OCI-LY3 (cell line): ENCODE results near the gene HBE1.

Experiments used
- H2AFZ ChIP-seq: fragments of 200-600, 300-600 bp; shearing (Covaris generic); 2 replicates; pipeline ENCODE4 v1.6.0; 2014; ENCODE audit warnings: antibody characterized with exemption, low read depth, low read length
- H3K27ac ChIP-seq: fragments of 200-600, 300-600 bp; sonication (generic); 2 replicates; pipeline ENCODE4 v1.5.1; 2014; ENCODE audit warnings: mild to moderate bottlenecking, low read length, moderate library complexity, mixed read lengths
- H3K27me3 ChIP-seq: fragments of 200-600, 300-600 bp; sonication (generic); 2 replicates; pipeline ENCODE4 v1.6.1; 2014; ENCODE audit warnings: low read depth, low read length, mixed read lengths
- H3K36me3 ChIP-seq: fragments of 200-600, 300-600 bp; sonication (generic); replicated peaks from 2 replicates; pipeline ENCODE3; 2014; ENCODE audit warnings: low read depth, low read length, mixed read lengths
- H3K4me1 ChIP-seq: fragments of 300-600, 200-600 bp; sonication (generic); 2 replicates; pipeline ENCODE4 v1.6.1; 2014; ENCODE audit warnings: low read length, mixed read lengths
- H3K4me2 ChIP-seq: fragments of 200-600, 300-600 bp; sonication (generic); 2 replicates; pipeline ENCODE4 v1.6.1; 2014; ENCODE audit warnings: low read length, mixed read lengths
- H3K4me3 ChIP-seq: fragments of 300-600, 200-600 bp; sonication (generic); 2 replicates; pipeline ENCODE4 v1.5.1; 2014; ENCODE audit warnings: antibody characterized with exemption, mild to moderate bottlenecking, low read length, moderate library complexity
- H3K79me2 ChIP-seq: fragments of 300-600, 200-600 bp; shearing (Covaris generic); 2 replicates; pipeline ENCODE4 v1.6.1; 2014; ENCODE audit warnings: mild to moderate bottlenecking, low read length, mixed read lengths
- H3K9ac ChIP-seq: fragments of 300-600, 200-600 bp; shearing (Covaris generic); 2 replicates; pipeline ENCODE4 v1.6.0; 2014; ENCODE audit warnings: mild to moderate bottlenecking, low read length, moderate library complexity
- H3K9me3 ChIP-seq: fragments of 200-600, 300-600 bp; shearing (Covaris generic); 2 replicates; pipeline ENCODE4 v1.6.1; 2014; ENCODE audit warnings: low read length, mixed read lengths; ENCODE audit not compliant: insufficient read depth
- H4K20me1 ChIP-seq: fragments of 200-600, 300-600 bp; sonication (generic); 2 replicates; pipeline ENCODE4 v1.6.1; 2016; ENCODE audit warnings: low read length, mixed read lengths; ENCODE audit not compliant: insufficient read depth
- CTCF ChIP-seq: fragments of 200-600, 300-600 bp; sonication (generic); IDR thresholded peaks from 2 replicates; pipeline ENCODE4 v1.5.1; 2014; ENCODE audit warnings: antibody characterized with exemption, low read length, low read depth
- EZH2phosphoT487 ChIP-seq: fragments of 200-600 bp; shearing (Covaris generic); IDR thresholded peaks from 2 replicates; pipeline ENCODE4 v1.6.1; 2018; ENCODE audit warnings: antibody characterized with exemption, mixed run types, low read depth

HBE1 gene

DNA sequence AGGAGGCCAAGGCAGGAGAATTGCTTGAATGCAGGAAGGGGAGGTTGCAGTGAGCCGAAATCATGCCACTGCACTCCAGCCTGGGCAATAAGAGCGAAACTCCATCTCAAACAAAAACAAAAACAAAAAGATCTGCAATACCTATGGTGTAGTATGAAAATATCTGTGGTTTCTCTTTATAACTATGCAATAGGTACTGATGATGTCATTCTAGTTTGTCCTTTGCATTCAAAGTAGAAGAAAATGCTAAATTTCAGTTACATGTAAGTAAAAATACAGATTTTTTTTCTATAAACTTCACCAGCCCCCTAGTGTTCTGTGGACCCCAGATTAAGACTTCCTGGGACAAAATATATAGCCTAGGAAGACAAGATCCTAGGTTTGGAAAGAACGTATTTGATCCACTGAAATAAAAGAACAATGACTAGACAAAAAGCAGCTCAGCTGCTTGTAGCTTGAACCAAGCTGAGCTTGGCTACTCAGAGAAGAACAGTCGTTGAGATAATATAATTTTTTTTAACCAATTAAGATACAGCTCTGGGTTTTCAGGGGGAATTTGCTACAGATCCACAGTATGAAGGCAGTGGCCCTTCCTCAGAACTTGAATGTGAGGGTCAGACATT lies 2.8 kb upstream of the HBE1 start:
- no peaks in the 10 kb centered on the region for H3K79me2 ChIP-seq
- H3K36me3 ChIP-seq = no peaks in the 10 kb centered on the region
- H3K4me2 ChIP-seq = no peak overlapping the region
- H3K9me3 ChIP-seq = no peaks in the 10 kb centered on the region
- no peak overlapping the region for H3K9ac ChIP-seq
- no peaks in the 10 kb centered on the region for H4K20me1 ChIP-seq
- no peak overlapping the region for H3K4me3 ChIP-seq
- no peak overlapping the region for H3K27ac ChIP-seq
- no peaks in the 10 kb centered on the region for H3K4me1 ChIP-seq
- no peak for TF ChIP-seq EZH2phosphoT487
- TF ChIP-seq CTCF = no peak
- no peaks in the 10 kb centered on the region; the same call in 1 of the 2 replicates for H3K27me3 ChIP-seq
- no peak overlapping the region for H2AFZ ChIP-seq

DNA sequence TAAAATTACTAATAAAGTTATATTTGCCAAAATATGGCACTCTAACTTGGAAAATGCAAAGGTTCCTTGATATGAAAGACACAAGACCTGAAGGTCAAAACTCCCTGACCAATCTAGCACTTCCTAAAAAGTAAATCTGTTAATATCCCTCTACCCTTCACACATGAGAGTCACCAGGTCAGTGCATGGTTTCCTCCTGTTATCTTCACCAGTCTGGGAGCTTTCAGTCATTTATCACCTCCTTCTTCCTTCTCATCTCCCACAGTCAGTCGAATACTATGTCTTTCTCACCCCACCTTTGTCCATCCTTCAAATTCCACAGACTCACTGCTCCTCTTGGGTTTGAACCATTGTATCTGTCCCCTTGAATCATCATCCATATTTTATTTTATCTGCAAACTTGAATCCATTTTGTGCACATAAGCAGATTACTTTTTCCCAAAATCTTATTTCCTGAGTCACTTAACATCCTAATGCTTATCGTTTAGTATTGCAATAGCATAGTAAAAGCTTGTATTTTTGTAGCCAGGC lies 2.6 kb downstream of the HBE1 start:
- TF ChIP-seq EZH2phosphoT487 = no peak
- TF ChIP-seq CTCF = no peak

DNA sequence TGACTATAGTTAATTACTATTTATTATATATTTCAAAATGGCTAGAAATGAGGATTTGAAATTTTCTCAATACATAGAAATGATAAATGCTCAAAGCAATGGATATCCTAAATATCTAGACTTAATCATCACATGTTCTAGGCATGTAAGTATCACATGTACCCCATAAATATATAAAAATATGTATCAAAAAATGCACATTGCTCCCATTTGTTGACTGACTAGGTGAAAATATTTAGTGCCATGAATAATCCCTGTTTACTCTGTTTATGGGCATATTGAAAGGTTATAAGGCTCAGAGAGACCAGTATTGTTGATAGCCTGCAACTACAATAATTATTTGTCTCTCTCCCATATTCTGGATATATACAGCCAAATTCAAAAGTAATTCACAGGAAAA lies 3.1 kb downstream of the HBE1 start:
- no peaks in the 10 kb centered on the region for H3K9me3 ChIP-seq
- no peak overlapping the region for H2AFZ ChIP-seq
- no peaks in the 10 kb centered on the region for H3K4me1 ChIP-seq
- no peaks in the 10 kb centered on the region for H3K79me2 ChIP-seq
- H3K36me3 ChIP-seq = no peaks in the 10 kb centered on the region
- no peak overlapping the region for H3K4me2 ChIP-seq
- no peak overlapping the region for H3K4me3 ChIP-seq
- TF ChIP-seq CTCF (no peak), EZH2phosphoT487 (no peak)
- no peaks in the 10 kb centered on the region; the same call in 1 of the 2 replicates for H3K27me3 ChIP-seq
- H4K20me1 ChIP-seq = no peaks in the 10 kb centered on the region
- H3K27ac ChIP-seq = no peak overlapping the region
- H3K9ac ChIP-seq = no peak overlapping the region

More for the DNA sequence above, 2.6 kb downstream of the HBE1 start:
- no peaks in the 10 kb centered on the region for H3K79me2 ChIP-seq
- no peak overlapping the region for H3K9ac ChIP-seq
- no peaks in the 10 kb centered on the region for H4K20me1 ChIP-seq
- H3K36me3 ChIP-seq = no peaks in the 10 kb centered on the region
- H3K4me3 ChIP-seq = no peak overlapping the region
- H3K27me3 ChIP-seq = no peaks in the 10 kb centered on the region; the same call in 1 of the 2 replicates
- H2AFZ ChIP-seq = no peak overlapping the region
- H3K4me1 ChIP-seq = no peaks in the 10 kb centered on the region
- no peak overlapping the region for H3K4me2 ChIP-seq
- no peak overlapping the region for H3K27ac ChIP-seq
- H3K9me3 ChIP-seq = no peaks in the 10 kb centered on the region

DNA sequence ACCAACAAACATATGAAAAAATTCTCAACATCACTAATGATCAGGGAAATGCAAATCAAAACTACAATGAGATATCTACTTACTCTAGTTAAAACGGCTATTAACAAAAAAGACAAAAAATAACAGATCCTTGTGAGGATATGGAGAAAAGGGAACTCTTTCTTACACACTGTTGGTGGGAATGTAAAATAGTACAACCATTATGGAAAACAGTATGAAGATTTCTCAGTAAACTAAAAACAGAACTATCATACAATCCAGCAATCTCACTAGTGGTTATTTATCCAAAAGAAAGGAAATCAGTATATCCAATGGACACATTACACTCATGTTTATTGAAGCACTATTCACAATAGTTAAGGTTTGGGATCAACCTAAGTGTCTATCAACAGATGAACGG lies 3.9 kb downstream of the HBE1 start:
- TF ChIP-seq EZH2phosphoT487 = no peak
- TF ChIP-seq CTCF = no peak
- Histone ChIP-seq H3K79me2 (no peaks in the 10 kb centered on the region), H3K9ac (no peak overlapping the region), H2AFZ (no peak overlapping the region), H4K20me1 (no peaks in the 10 kb centered on the region), H3K27me3 (no peaks in the 10 kb centered on the region; the same call in 1 of the 2 replicates), H3K4me3 (no peak overlapping the region), H3K4me2 (no peak overlapping the region), H3K9me3 (no peaks in the 10 kb centered on the region), H3K36me3 (no peaks in the 10 kb centered on the region), H3K27ac (no peak overlapping the region), H3K4me1 (no peaks in the 10 kb centered on the region)
